Transverse colon (tissue), 3 donors: ENCODE results near the gene LRP4.

Experiments used
- CTCF ChIP-seq, 5 experiments: fragments of 200-600 bp in 3 of 5; fragments of 450-650 bp in 2 of 5; sonication (generic) in 3 of 5; IDR thresholded peaks; 1 replicate in 2 of 5; 2 replicates in 3 of 5; pipeline ENCODE4 v1.5.1; 2016 to 2017; ENCODE audit warnings: antibody characterized with exemption in 5 of 5, inconsistent platforms in 3 of 5, mild to moderate bottlenecking in 2 of 5, moderate library complexity in 1 of 5
- EP300 ChIP-seq: sonication (generic); formaldehyde crosslinking; IDR thresholded peaks from one replicate; pipeline ENCODE4 v1.6.1; 2017; ENCODE audit warnings: antibody characterized with exemption, low read depth
- POLR2A ChIP-seq: fragments of 450-650 bp; IDR thresholded peaks from one replicate; pipeline ENCODE4 v1.6.1; 2016; ENCODE audit warnings: antibody characterized with exemption, mild to moderate bottlenecking, moderate library complexity

- TF ChIP-seq CTCF (IDR thresholded peaks at IDR 0.05) (no peak), EP300 (no peak), POLR2A (no peak)
Measured at GRCh38 chr11:46917762-46918082, 628 bp downstream of the LRP4 start.
